K562 (cell line): ENCODE measurements around the gene ADGRG1. TPM values are rescaled to one million over a fixed set of nuclear protein-coding genes. Genes with fewer than 3 reads are reported as not detected.

Experiments
- ATAC-seq: fragments of 200-7000 bp; cut with Tn5 transposase; 3 replicates; pipeline ENCODE4 v1.9.1; 2020; ENCODE audit warnings: moderate library complexity
- BruUV-seq: library from RNA; stranded (reverse); fragments of 400-500 nt; replicated peaks from 2 replicates; lab custom pipeline; 2021; lab: Mats Ljungman, UMichigan
- CTCF ChIA-PET: fragments of 300-600 bp; formaldehyde crosslinking; extraction: SDS; loops from one replicate; lab custom pipeline; 2021; ENCODE audit warnings: low intra/inter-chr PET ratio; lab: Yijun Ruan, JAX
- POLR2A ChIA-PET: fragments of 300-600, 350-650 bp; sonication (Branson Sonifier 250); formaldehyde crosslinking; extraction: SDS; loops from one replicate; lab custom pipeline; 2021; ENCODE audit warnings: antibody characterized with exemption, inconsistent platforms; lab: Yijun Ruan, JAX
- DNase-seq, 4 experiments: peaks; one replicate each; pipeline versions ENCODE4 v3.0.0 to v3.0.0-alpha.2; 2011 to 2018; ENCODE audit warnings: low spot score in 3 of 4, mixed read lengths in 3 of 4; ENCODE audit errors: extremely low read depth in 1 of 4
- FAIRE-seq: peaks from 2 replicates; lab custom pipeline; 2011; peaks lifted over from hg19 to GRCh38; lab: Jason Lieb, UNC
- H2AFZ ChIP-seq: 2 replicates; pipeline ENCODE4 v1.6.0; 2011; ENCODE audit warnings: low read depth, low read length, control low read depth, inconsistent platforms
- H3K27ac ChIP-seq: fragments of 200-600 bp; 3 replicates; pipeline ENCODE4 v1.8.0; 2011; ENCODE audit warnings: low read depth, mild to moderate bottlenecking, control low read depth, inconsistent platforms, low read length, moderate library complexity, mixed read lengths; ENCODE audit errors: extremely low read depth
- H3K27me3 ChIP-seq, 2 experiments: fragments of 300-600 bp in 1 of 2; 2 replicates in 1 of 2; 3 replicates in 1 of 2; pipeline versions ENCODE4 v1.6.0 to v1.8.0; 2011; ENCODE audit warnings: inconsistent platforms in 2 of 2, low read length in 2 of 2, mild to moderate bottlenecking in 1 of 2, mixed read lengths in 1 of 2, moderate library complexity in 1 of 2; ENCODE audit not compliant: control insufficient read depth in 2 of 2, insufficient read depth in 2 of 2
- H3K36me3 ChIP-seq: fragments of 300-600 bp; 3 replicates; pipeline ENCODE4 v1.8.0; 2011; ENCODE audit warnings: mild to moderate bottlenecking, low read length, inconsistent platforms; ENCODE audit not compliant: control insufficient read depth, insufficient read depth
- H3K4me1 ChIP-seq, 2 experiments: fragments of 200-600 bp in 1 of 2; replicated peaks in 1 of 2; 2 replicates in 1 of 2; 3 replicates in 1 of 2; pipeline versions ENCODE4 v1.5.1 to v1.8.0; 2011; ENCODE audit warnings: inconsistent platforms in 2 of 2, low read length in 2 of 2, mild to moderate bottlenecking in 1 of 2, mixed read lengths in 1 of 2, moderate library complexity in 1 of 2; ENCODE audit not compliant: control insufficient read depth in 2 of 2, insufficient read depth in 2 of 2
- H3K4me2 ChIP-seq: 2 replicates; pipeline ENCODE4 v1.6.1; 2011; ENCODE audit warnings: low read length, control low read depth, inconsistent platforms, mixed read lengths; ENCODE audit not compliant: insufficient read depth
- H3K4me3 ChIP-seq: fragments of 200-600 bp; sonication (generic), shearing (Covaris generic); 2 replicates; pipeline ENCODE4 v1.5.1; 2016; ENCODE audit warnings: control low read depth, inconsistent platforms
- H3K79me2 ChIP-seq: fragments of 200-600 bp; 3 replicates; pipeline ENCODE4 v1.8.0; 2011; ENCODE audit warnings: low read length, inconsistent platforms; ENCODE audit not compliant: control insufficient read depth, insufficient read depth
- H3K9ac ChIP-seq, 2 experiments: 2 replicates each; pipeline versions ENCODE4 v1.6.0 to v1.6.1; 2011; ENCODE audit warnings: low read depth in 2 of 2, low read length in 2 of 2, control low read depth in 1 of 2, inconsistent platforms in 1 of 2, mild to moderate bottlenecking in 1 of 2, mixed read lengths in 1 of 2; ENCODE audit not compliant: insufficient read depth in 1 of 2
- H3K9me1 ChIP-seq: one replicate; pipeline ENCODE4 v1.6.0; 2011; ENCODE audit warnings: inconsistent platforms, mild to moderate bottlenecking, low read length, moderate library complexity; ENCODE audit not compliant: control insufficient read depth, insufficient read depth
- H3K9me3 ChIP-seq: replicated peaks from 2 replicates; pipeline ENCODE4 v1.5.1; 2011; ENCODE audit warnings: low read depth, low read length, inconsistent platforms; ENCODE audit not compliant: control insufficient read depth, insufficient read depth
- H4K20me1 ChIP-seq: replicated peaks from 2 replicates; pipeline ENCODE4 v1.6.1; 2011; ENCODE audit warnings: low read length, inconsistent platforms, mixed read lengths; ENCODE audit not compliant: control insufficient read depth, insufficient read depth
- CREB3 ChIP-seq: fragments of 450-650 bp; conservative IDR thresholded peaks from 2 replicates; pipeline ENCODE4 v1.6.1; 2016; ENCODE audit warnings: missing genetic modification characterization, low read depth, mild to moderate bottlenecking, missing compliant biosample characterization, moderate library complexity
- E2F3 ChIP-seq: fragments of 250-450 bp; sonication (Bioruptor Pico); IDR thresholded peaks from 2 replicates; pipeline ENCODE4 v1.4.0; 2020; ENCODE audit warnings: mild to moderate bottlenecking
- FOXP1 ChIP-seq: sonication (generic); formaldehyde crosslinking; IDR thresholded peaks from 2 replicates; pipeline ENCODE4 v1.8.0; 2022; ENCODE audit warnings: mild to moderate bottlenecking, missing genetic modification reagents
- HLTF ChIP-seq: fragments of 450-650 bp; IDR thresholded peaks from 2 replicates; pipeline ENCODE4 v1.6.1; 2016
- ZFP91 ChIP-seq: sonication (generic); formaldehyde crosslinking; IDR thresholded peaks from 2 replicates; pipeline ENCODE4 v1.8.0; 2022; ENCODE audit warnings: mild to moderate bottlenecking, missing genetic modification reagents
- ZNF124 ChIP-seq: sonication (generic); formaldehyde crosslinking; IDR thresholded peaks from 2 replicates; pipeline ENCODE4 v1.8.1; 2022; ENCODE audit warnings: missing genetic modification reagents
- WGBS: fragments of 100-300 bp; shearing (Covaris generic); methylation state at CpG from one replicate; pipeline ENCODE4 v1.1.6; 2016; ENCODE audit warnings: low coverage, mixed read lengths; ENCODE audit not compliant: insufficient coverage; ENCODE audit errors: missing lambda C conversion rate; 5-methylcytosine and 5-hydroxymethylcytosine counted together
- in situ Hi-C: fragments of 300-500 bp; cut with MboI; formaldehyde crosslinking; loops from 4 replicates; pipeline ENCODE4 v1.15.0; 2018; ENCODE audit warnings: inconsistent platforms, mixed read lengths
- intact Hi-C: fragments of 100-400 bp; cut with micrococcal nuclease; formaldehyde crosslinking; loops from 2 replicates; pipeline ENCODE4 v1.14.2; 2022
- polyA plus RNA-seq, 8 experiments: library from polyadenylated mRNA; depleted of rRNA in 4 of 8; stranded (reverse) in 5 of 8; unstranded in 3 of 8; fragments of >200 nt; fragmentation: Nextera tagmentation in 2 of 8; fragmentation: Illumina TruSeq in 1 of 8; extraction: Ambion mirVana in 2 of 8; extraction: Trizol in 1 of 8; gene quantifications; 2 replicates each; pipeline versions ENCODE4 v1.2.1 to v1.2.3, GENCODE V29; 2011 to 2014; ENCODE audit warnings: inconsistent platforms in 1 of 8, missing spikeins in 1 of 8
- total RNA-seq, 7 experiments: library from RNA; depleted of rRNA in 6 of 7; stranded (reverse); fragments of >200 nt in 6 of 7; fragmentation: Illumina TruSeq in 2 of 7; extraction: Trizol in 2 of 7; gene quantifications; 2 replicates each; pipeline versions ENCODE4 v1.2.1 to v1.2.3, GENCODE V29; 2011 to 2021; ENCODE audit warnings: low replicate concordance in 1 of 7

The ADGRG1 gene
- total and polyA plus RNA-seq, 9 of the 15 experiments (the other 6 are each of a cell fraction or from before 2014, with no cell fraction given) = 0.04 to 0.31 (median 0.16) TPM; not detected in 6

GRCh38 chr16:57699899-57700298 is 71.5 kb downstream of the ADGRG1 start:
- DNase-seq = no peak
- H3K36me3 ChIP-seq = no peaks in the 10 kb centered on the region
- no peaks in the 10 kb centered on the region for H3K79me2 ChIP-seq
- WGBS = 89% methylated on average over 7 of the region's 7 CpGs
- no peak overlapping the region for H3K4me2 ChIP-seq
- no TSS peak for BruUV-seq
- 0 out of 2 replicates have a peak, but pooled peaks cover 2% of the 10 kb centered on the region for H3K9me3 ChIP-seq
- 0 out of 2 replicates have a peak, but pooled peaks have one; percentile 34 for TF ChIP-seq FOXP1 (CRISPR knock-in tag)
- no peak for TF ChIP-seq E2F3
- TF ChIP-seq ZNF124 = no peak
- no peak for TF ChIP-seq HLTF
- no peak overlapping the region for H3K27ac ChIP-seq
- in situ Hi-C loops = no loop called here
- H2AFZ ChIP-seq = no peak overlapping the region; the same call in 1 of the 2 replicates
- H4K20me1 ChIP-seq = no peaks in the 10 kb centered on the region
- peaks cover 32 to 40% of the 10 kb centered on the region in 2 experiments for H3K4me1 ChIP-seq
- H3K9me1 ChIP-seq = no peaks in the 10 kb centered on the region
- H3K9ac ChIP-seq = 0 out of 4 replicates have a peak overlapping the region, but pooled peaks of 1 of the 2 experiments have one; percentile 22
- H3K27me3 ChIP-seq = no peaks in the 10 kb centered on the region
- no peak overlapping the region for H3K4me3 ChIP-seq
- no peak for FAIRE-seq
- ChIA-PET CTCF (no interaction called here), POLR2A (interaction anchor here (1.2 to 3.3 kb wide), 2 partner anchors 10 to 12 kb away, joined by 4 to 15 read pairs; no protein-coding TSS in a partner anchor)
- intact Hi-C loops = no loop called here
- no peak for ATAC-seq

GRCh38 chr16:57700781-57701551 is 72.5 kb downstream of the ADGRG1 start:
- FAIRE-seq (peak; percentile 85), DNase-seq (peak in 1 of 4 experiments; percentile 69), ATAC-seq (peak; percentile 68)
- Histone ChIP-seq H4K20me1 (no peaks in the 10 kb centered on the region), H3K4me1 (peaks cover 24 to 30% of the 10 kb centered on the region in 2 experiments), H3K4me2 (peak overlapping the region; percentile 67), H3K4me3 (no peak overlapping the region), H3K27me3 (no peaks in the 10 kb centered on the region), H3K9me1 (no peaks in the 10 kb centered on the region), H3K9me3 (0 out of 2 replicates have a peak, but pooled peaks cover 2% of the 10 kb centered on the region), H3K9ac (peak overlapping the region; percentile 28 to 57; a peak in 3 of 4 replicates), H3K27ac (peak overlapping the region; percentile 60), H2AFZ (peak overlapping the region; percentile 78), H3K79me2 (no peaks in the 10 kb centered on the region), H3K36me3 (no peaks in the 10 kb centered on the region)
- ChIA-PET POLR2A (interaction anchor here (0.6 to 3.3 kb wide), 7 partner anchors 9 to 220 kb away, joined by 3 to 15 read pairs (median 4); no protein-coding TSS in a partner anchor), CTCF (no interaction called here)
- in situ Hi-C loops = no loop called here
- WGBS = 7% methylated on average over 9 of the region's 10 CpGs
- intact Hi-C loops = no loop called here
- no TSS peak for BruUV-seq
- TF ChIP-seq ZFP91 (CRISPR knock-in tag) (peak; percentile 81), CREB3 (tag) (0 out of 2 replicates have a peak, but pooled peaks have one; percentile 27)
